Stomach (tissue), 4 donors: ENCODE results near the gene KANSL1.

Experiments
- EP300 ChIP-seq: sonication (generic); formaldehyde crosslinking; IDR thresholded peaks from one replicate; pipeline ENCODE4 v1.6.1; 2017; ENCODE audit warnings: antibody characterized with exemption
- POLR2A ChIP-seq, 4 donors: fragments of 450-650 bp; IDR thresholded peaks; one replicate each; pipeline ENCODE4 v1.6.1; 2016; ENCODE audit warnings: antibody characterized with exemption in 4 of 4, control low read depth in 2 of 4, mild to moderate bottlenecking in 1 of 4, moderate library complexity in 1 of 4
- POLR2AphosphoS5 ChIP-seq, 3 donors: sonication (generic); formaldehyde crosslinking; IDR thresholded peaks; one replicate each; pipeline ENCODE4 v1.6.1; 2016; ENCODE audit warnings: antibody characterized with exemption in 3 of 3
- TF ChIP-seq, protein P1 (sequence below), 7 experiments: fragments of 450-650 bp in 4 of 7; fragments of 200-600 bp in 3 of 7; sonication (generic) in 3 of 7; IDR thresholded peaks; one replicate each; pipeline ENCODE4 v1.5.1; 2016 to 2019; ENCODE audit warnings: antibody characterized with exemption in 7 of 7, control low read depth in 2 of 7, mild to moderate bottlenecking in 1 of 7

DNA sequence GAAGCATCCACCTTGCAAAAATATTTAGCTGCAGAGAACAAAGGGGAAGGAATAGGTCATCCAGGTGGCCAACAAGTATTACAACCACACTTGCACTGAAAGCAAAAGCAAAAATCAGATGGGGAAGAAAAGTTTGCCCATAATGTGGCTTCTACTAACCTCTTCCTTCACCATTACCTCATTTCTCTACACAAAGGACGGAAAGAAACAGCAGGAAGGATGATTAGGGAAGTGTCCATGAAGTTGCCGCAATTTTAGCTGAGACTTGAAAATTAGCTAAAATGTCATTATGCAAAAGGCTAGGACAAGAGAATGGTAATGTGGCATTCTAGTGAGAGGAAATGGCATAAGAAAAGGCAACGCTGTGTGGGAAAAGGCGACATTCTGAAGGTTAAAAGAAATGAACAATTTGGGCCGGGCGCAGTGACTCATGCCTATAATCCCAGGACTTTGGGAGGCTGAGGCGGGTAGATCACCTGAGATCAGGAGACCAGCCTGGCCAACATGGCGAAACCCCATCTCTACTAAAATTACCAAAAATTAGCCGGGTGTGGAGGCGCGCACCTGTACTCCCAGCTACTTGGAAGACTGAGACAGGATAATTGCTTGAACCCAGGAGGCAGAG lies 13.7 kb downstream of the KANSL1 start:
- TF ChIP-seq, protein P1, sequence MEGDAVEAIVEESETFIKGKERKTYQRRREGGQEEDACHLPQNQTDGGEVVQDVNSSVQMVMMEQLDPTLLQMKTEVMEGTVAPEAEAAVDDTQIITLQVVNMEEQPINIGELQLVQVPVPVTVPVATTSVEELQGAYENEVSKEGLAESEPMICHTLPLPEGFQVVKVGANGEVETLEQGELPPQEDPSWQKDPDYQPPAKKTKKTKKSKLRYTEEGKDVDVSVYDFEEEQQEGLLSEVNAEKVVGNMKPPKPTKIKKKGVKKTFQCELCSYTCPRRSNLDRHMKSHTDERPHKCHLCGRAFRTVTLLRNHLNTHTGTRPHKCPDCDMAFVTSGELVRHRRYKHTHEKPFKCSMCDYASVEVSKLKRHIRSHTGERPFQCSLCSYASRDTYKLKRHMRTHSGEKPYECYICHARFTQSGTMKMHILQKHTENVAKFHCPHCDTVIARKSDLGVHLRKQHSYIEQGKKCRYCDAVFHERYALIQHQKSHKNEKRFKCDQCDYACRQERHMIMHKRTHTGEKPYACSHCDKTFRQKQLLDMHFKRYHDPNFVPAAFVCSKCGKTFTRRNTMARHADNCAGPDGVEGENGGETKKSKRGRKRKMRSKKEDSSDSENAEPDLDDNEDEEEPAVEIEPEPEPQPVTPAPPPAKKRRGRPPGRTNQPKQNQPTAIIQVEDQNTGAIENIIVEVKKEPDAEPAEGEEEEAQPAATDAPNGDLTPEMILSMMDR (IDR thresholded peaks at IDR 0.05), result no peak
- TF ChIP-seq POLR2A (IDR thresholded peaks at IDR 0.05) (no peak), POLR2AphosphoS5 (IDR thresholded peaks at IDR 0.05) (no peak), EP300 (no peak)
